HepG2 (cell line): Measurements from ENCODE around the gene CYP20A1. TPM values are rescaled to one million over a fixed set of nuclear protein-coding genes. Genes with fewer than 3 reads are reported as not detected.
A peak's percentile ranks its signal among the peaks of the same experiment; 100 is the strongest.
"Not testable (repeated sequence)": the region's sequence is repeated elsewhere in the genome, so short reads cannot be mapped to it uniquely, and the experiment has no call there.

Experiments used
- ATAC-seq: fragments of 200-7000 bp; cut with Tn5 transposase; 3 replicates; pipeline ENCODE4 v1.9.1; 2020; ENCODE audit warnings: mild to moderate bottlenecking, moderate library complexity
- BruUV-seq: library from RNA; stranded (reverse); fragments of 400-500 nt; replicated peaks from 2 replicates; lab custom pipeline; 2021; lab: Mats Ljungman, UMichigan
- CTCF ChIA-PET: fragments of 300-600 bp; formaldehyde crosslinking; extraction: SDS; loops from one replicate; lab custom pipeline; 2021; ENCODE audit warnings: low total read pairs, inconsistent platforms, low intra/inter-chr PET ratio; lab: Yijun Ruan, JAX
- POLR2A ChIA-PET: fragments of 350-600 bp; sonication (Branson Sonifier 250); formaldehyde crosslinking; loops from one replicate; lab custom pipeline; 2020; ENCODE audit warnings: antibody characterized with exemption, inconsistent platforms; lab: Yijun Ruan, JAX
- DNase-seq: peaks from one replicate; pipeline ENCODE4 v3.0.0-alpha.2; 2015; ENCODE audit warnings: low spot score
- FAIRE-seq: peaks from 3 replicates; lab custom pipeline; 2011; peaks lifted over from hg19 to GRCh38; lab: Jason Lieb, UNC
- H2AFZ ChIP-seq: one replicate; pipeline ENCODE4 v1.6.1; 2011; ENCODE audit warnings: low read length, inconsistent platforms
- H3K27ac ChIP-seq: fragments of 300-600 bp; 3 replicates; pipeline ENCODE4 v1.8.0; 2011; ENCODE audit warnings: mixed run types, mild to moderate bottlenecking, mixed read lengths, low read length, inconsistent platforms; ENCODE audit not compliant: insufficient read depth; ENCODE audit errors: extremely low read length
- H3K27me3 ChIP-seq, 2 experiments: fragments of 200-600 bp in 1 of 2; 2 replicates in 1 of 2; 3 replicates in 1 of 2; pipeline versions ENCODE4 v1.6.0 to v1.8.0; 2011; ENCODE audit warnings: low read length in 2 of 2, mild to moderate bottlenecking in 2 of 2, moderate library complexity in 2 of 2, inconsistent platforms in 1 of 2; ENCODE audit not compliant: insufficient read depth in 2 of 2, control insufficient read depth in 1 of 2
- H3K36me3 ChIP-seq, 2 experiments: fragments of 200-600 bp in 1 of 2; replicated peaks in 1 of 2; 2 replicates in 1 of 2; 3 replicates in 1 of 2; pipeline versions ENCODE4 v1.5.1 to v1.8.0; 2011; ENCODE audit warnings: low read length in 2 of 2, inconsistent platforms in 1 of 2; ENCODE audit not compliant: insufficient read depth in 2 of 2, control insufficient read depth in 1 of 2
- H3K4me1 ChIP-seq: 2 replicates; pipeline ENCODE4 v1.5.1; 2012; ENCODE audit warnings: low read length, inconsistent platforms; ENCODE audit not compliant: insufficient read depth
- H3K4me2 ChIP-seq: 2 replicates; pipeline ENCODE4 v1.6.0; 2011; ENCODE audit warnings: low read depth, low read length, inconsistent platforms
- H3K4me3 ChIP-seq, 3 experiments: fragments of 200-600 bp in 1 of 3; sonication (generic), shearing (Covaris generic) in 1 of 3; replicated peaks in 1 of 3; 2 replicates each; pipeline ENCODE4 v1.5.1; 2011 to 2016; ENCODE audit warnings: low read length in 3 of 3, inconsistent platforms in 2 of 3, low read depth in 2 of 3, mild to moderate bottlenecking in 2 of 3, control low read depth in 1 of 3, mixed read lengths in 1 of 3; ENCODE audit not compliant: insufficient read depth in 1 of 3
- H3K79me2 ChIP-seq: one replicate; pipeline ENCODE4 v1.6.1; 2011; ENCODE audit warnings: low read length, inconsistent platforms; ENCODE audit not compliant: insufficient read depth
- H3K9ac ChIP-seq: 2 replicates; pipeline ENCODE4 v1.6.0; 2011; ENCODE audit warnings: mild to moderate bottlenecking, low read depth, low read length, inconsistent platforms; ENCODE audit not compliant: insufficient read depth
- H3K9me3 ChIP-seq: 2 replicates; pipeline ENCODE4 v1.5.1; 2012; ENCODE audit warnings: mild to moderate bottlenecking, low read length
- H4K20me1 ChIP-seq: 2 replicates; pipeline ENCODE4 v1.6.0; 2011; ENCODE audit warnings: inconsistent platforms, mild to moderate bottlenecking, low read length, moderate library complexity; ENCODE audit not compliant: insufficient read depth
- ARID5B ChIP-seq: IDR thresholded peaks from 2 replicates; pipeline ENCODE4 v1.4.0; 2020; ENCODE audit warnings: mild to moderate bottlenecking, missing genetic modification reagents
- BHLHE40 ChIP-seq: IDR thresholded peaks from 2 replicates; pipeline ENCODE4 v1.6.1; 2011; ENCODE audit warnings: low read length, improper control_type of control experiment
- CEBPB ChIP-seq: IDR thresholded peaks from 2 replicates; pipeline ENCODE4 v1.6.1; 2011; ENCODE audit warnings: low read depth, low read length, improper control_type of control experiment, borderline replicate concordance
- CEBPG ChIP-seq: IDR thresholded peaks from 2 replicates; pipeline ENCODE4 v1.6.1; 2016
- FOXP1 ChIP-seq, 2 experiments: fragments of 450-650 bp in 1 of 2; IDR thresholded peaks; 2 replicates each; pipeline ENCODE4 v1.6.1; 2017 to 2018; ENCODE audit warnings: antibody characterized with exemption in 1 of 2
- HNF4A ChIP-seq: sonication (generic); formaldehyde crosslinking; IDR thresholded peaks from 2 replicates; pipeline ENCODE4 v1.4.0; 2020; ENCODE audit warnings: missing genetic modification reagents
- MNT ChIP-seq: fragments of 450-650 bp; IDR thresholded peaks from 2 replicates; pipeline ENCODE4 v1.6.1; 2016
- NR2F1 ChIP-seq, 2 experiments: fragments of 450-650 bp in 1 of 2; formaldehyde crosslinking in 1 of 2; IDR thresholded peaks; 2 replicates each; pipeline versions ENCODE4 v1.5.0 to v1.6.1; 2016 to 2020; ENCODE audit warnings: mild to moderate bottlenecking in 1 of 2, missing compliant biosample characterization in 1 of 2, missing genetic modification reagents in 1 of 2, moderate library complexity in 1 of 2
- NR2F6 ChIP-seq, 2 experiments: IDR thresholded peaks; 2 replicates each; pipeline ENCODE4 v1.6.1; 2016; ENCODE audit warnings: antibody characterized with exemption in 1 of 2, mild to moderate bottlenecking in 1 of 2
- RARA ChIP-seq: IDR thresholded peaks from 2 replicates; pipeline ENCODE4 v1.6.1; 2016; ENCODE audit warnings: missing genetic modification reagents, missing compliant biosample characterization
- SKI ChIP-seq: fragments of 450-650 bp; IDR thresholded peaks from one replicate; pipeline ENCODE4 v1.6.1; 2018; ENCODE audit warnings: mild to moderate bottlenecking; ENCODE audit not compliant: partially characterized antibody
- SOX5 ChIP-seq: IDR thresholded peaks from 2 replicates; pipeline ENCODE4 v1.6.1; 2016; ENCODE audit warnings: borderline replicate concordance
- TEAD3 ChIP-seq: optimal IDR thresholded peaks from 2 replicates; pipeline ENCODE3; 2016; ENCODE audit warnings: borderline replicate concordance
- ZMYM4 ChIP-seq: sonication (generic); formaldehyde crosslinking; IDR thresholded peaks from 2 replicates; pipeline ENCODE4 v1.8.1; 2023; ENCODE audit warnings: mild to moderate bottlenecking, missing genetic modification reagents
- WGBS: methylation state at CpG from one replicate; pipeline ENCODE4 v1.1.6; 2017; ENCODE audit warnings: low lambda C conversion rate; 5-methylcytosine and 5-hydroxymethylcytosine counted together
- in situ Hi-C: cut with HindIII; loops from 2 replicates; pipeline ENCODE4 v1.10.0; 2017; ENCODE audit warnings: low pct_unique_long_range_greater_than_20kb; ENCODE audit not compliant: extremely low pct_ligation_motif_present
- intact Hi-C: fragments of 100-400 bp; cut with micrococcal nuclease; formaldehyde crosslinking; loops from one replicate; pipeline ENCODE4 v1.10.0; 2022; ENCODE audit not compliant: unreplicated experiment
- polyA plus RNA-seq, 8 experiments: library from polyadenylated mRNA; depleted of rRNA in 3 of 8; stranded (reverse) in 7 of 8; unstranded in 1 of 8; fragments of >200 nt; fragmentation: Illumina TruSeq in 4 of 8; extraction: Trizol in 4 of 8; gene quantifications; 2 replicates each; pipeline versions ENCODE4 v1.2.1 to v1.2.3, GENCODE V29; 2011 to 2016; ENCODE audit warnings: low read depth in 4 of 8, missing spikeins in 1 of 8, mixed read lengths in 1 of 8; ENCODE audit not compliant: insufficient read depth in 1 of 8
- total RNA-seq, 5 experiments: library from RNA; depleted of rRNA; stranded (reverse); fragments of >200 nt; fragmentation: Illumina TruSeq; extraction: Trizol; gene quantifications; 2 replicates each; pipeline ENCODE4 v1.2.3, GENCODE V29; 2016; ENCODE audit warnings: low read depth in 1 of 5
- TF ChIP-seq, protein P1 (sequence below): IDR thresholded peaks from 2 replicates; pipeline ENCODE4 v1.6.1; 2016; ENCODE audit warnings: low read depth

The CYP20A1 gene
- total and polyA plus RNA-seq, 2 of the 13 experiments (the other 11 are each of a cell fraction or from before 2014, with no cell fraction given), result 9.6 to 35.3 TPM

- H3K4me3 ChIP-seq; CTCF ChIA-PET; FAIRE-seq; H3K79me2 ChIP-seq; H3K9ac ChIP-seq; H3K27me3 ChIP-seq; H4K20me1 ChIP-seq; BruUV-seq; H3K36me3 ChIP-seq; H2AFZ ChIP-seq; H3K9me3 ChIP-seq; H3K27ac ChIP-seq; TF ChIP-seq FOXP1 (IDR thresholded peaks at IDR 0.05): not testable (repeated sequence)
- Histone ChIP-seq H3K4me2 (peak overlapping the region; percentile 3; the same call in 1 of the 2 replicates), H3K4me1 (peaks cover 27% of the 10 kb centered on the region)
- POLR2A ChIA-PET, result interaction anchor here (1.3 kb wide), 1 partner anchor 9 kb away, joined by 7 read pairs; the partner anchor contains the start of gene CYP20A1
- intact Hi-C loops (loop anchor here (5.0 to 10.0 kb wide), 3 partner anchors 165 to 655 kb away; no protein-coding TSS in a partner anchor), in situ Hi-C loops (loop anchor here (10.0 to 25.0 kb wide), 3 partner anchors 225 to 685 kb away; no protein-coding TSS in a partner anchor)
- 4% methylated on average over 2 of the region's 2 CpGs for WGBS
- ATAC-seq (peak; percentile 22; the same call in 1 of the 3 replicates), DNase-seq (peak; percentile 24)
- peak; percentile 42 for TF ChIP-seq RARA
- peak; percentile 56; the same call in 1 of the 2 replicates for TF ChIP-seq ZMYM4 (CRISPR knock-in tag)
- peak; percentile 41; the same call in 1 of the 2 replicates for TF ChIP-seq CEBPG (CRISPR knock-in tag)
- TF ChIP-seq CEBPB, result peak; percentile 36; the same call in 1 of the 2 replicates
- TF ChIP-seq NR2F1 (CRISPR knock-in tag; IDR thresholded peaks at IDR 0.05), result peak; percentile 40 to 88; a peak in 3 of 4 replicates
- peak; percentile 31; the same call in 1 of the 2 replicates for TF ChIP-seq NR2F6 (IDR thresholded peaks at IDR 0.05)
- TF ChIP-seq NR2F6 (CRISPR knock-in tag; IDR thresholded peaks at IDR 0.05), result peak; percentile 70
- TF ChIP-seq TEAD3 (CRISPR knock-in tag), result peak; percentile 66
- peak; percentile 26; the same call in 1 of the 2 replicates for TF ChIP-seq MNT
- TF ChIP-seq HNF4A (CRISPR knock-in tag), result peak; percentile 29; the same call in 1 of the 2 replicates
- peak; percentile 39 for TF ChIP-seq SKI
- TF ChIP-seq ARID5B (CRISPR knock-in tag), result peak; percentile 30
- 0 out of 2 replicates have a peak, but pooled peaks have one; percentile 21 for TF ChIP-seq FOXP1 (CRISPR knock-in tag; IDR thresholded peaks at IDR 0.05)
- TF ChIP-seq, protein P1, sequence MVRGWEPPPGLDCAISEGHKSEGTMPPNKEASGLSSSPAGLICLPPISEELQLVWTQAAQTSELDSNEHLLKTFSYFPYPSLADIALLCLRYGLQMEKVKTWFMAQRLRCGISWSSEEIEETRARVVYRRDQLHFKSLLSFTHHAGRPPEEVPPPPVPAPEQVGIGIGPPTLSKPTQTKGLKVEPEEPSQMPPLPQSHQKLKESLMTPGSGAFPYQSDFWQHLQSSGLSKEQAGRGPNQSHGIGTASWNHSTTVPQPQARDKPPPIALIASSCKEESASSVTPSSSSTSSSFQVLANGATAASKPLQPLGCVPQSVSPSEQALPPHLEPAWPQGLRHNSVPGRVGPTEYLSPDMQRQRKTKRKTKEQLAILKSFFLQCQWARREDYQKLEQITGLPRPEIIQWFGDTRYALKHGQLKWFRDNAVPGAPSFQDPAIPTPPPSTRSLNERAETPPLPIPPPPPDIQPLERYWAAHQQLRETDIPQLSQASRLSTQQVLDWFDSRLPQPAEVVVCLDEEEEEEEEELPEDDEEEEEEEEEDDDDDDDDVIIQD (CRISPR knock-in tag), result 0 out of 2 replicates have a peak, but pooled peaks have one; percentile 30
- 0 out of 2 replicates have a peak, but pooled peaks have one; percentile 11 for TF ChIP-seq SOX5
- peak; percentile 79 for TF ChIP-seq BHLHE40
Measured at GRCh38 chr2:203229674-203230073, 9.1 kb upstream of the CYP20A1 start.
